HEK293T (cell line): Measurements from ENCODE around the gene AIMP1.

Source experiments
- CTCF ChIA-PET: fragments of 350-600 bp; formaldehyde crosslinking; extraction: SDS; loops from one replicate; lab custom pipeline; 2021; ENCODE audit warnings: antibody characterized with exemption, inconsistent platforms; lab: Yijun Ruan, JAX
- POLR2A ChIA-PET: fragments of 350-600 bp; formaldehyde crosslinking; extraction: SDS; loops from one replicate; lab custom pipeline; 2020; ENCODE audit warnings: antibody characterized with exemption, inconsistent platforms; lab: Yijun Ruan, JAX
- DNase-seq: peaks from one replicate; pipeline ENCODE4 v3.0.0; 2012; ENCODE audit warnings: mixed read lengths; ENCODE audit errors: extremely low spot score
- ARNT ChIP-seq: fragments of 450-650 bp; IDR thresholded peaks from 2 replicates; pipeline ENCODE4 v1.6.1; 2017; ENCODE audit warnings: mild to moderate bottlenecking
- BHLHE40 ChIP-seq: fragments of 450-650 bp; IDR thresholded peaks from 2 replicates; pipeline ENCODE4 v1.6.1; 2016; ENCODE audit warnings: mild to moderate bottlenecking, moderate library complexity, borderline replicate concordance
- CTBP1 ChIP-seq: fragments of 450-650 bp; IDR thresholded peaks from 2 replicates; pipeline ENCODE4 v1.6.1; 2016; ENCODE audit warnings: borderline replicate concordance
- ELF4 ChIP-seq: fragments of 450-650 bp; IDR thresholded peaks from 2 replicates; pipeline ENCODE4 v1.6.1; 2017; ENCODE audit warnings: antibody characterized with exemption
- FOXA1 ChIP-seq: fragments of 450-650 bp; IDR thresholded peaks from 2 replicates; pipeline ENCODE4 v1.6.1; 2016; ENCODE audit warnings: mild to moderate bottlenecking
- FOXK2 ChIP-seq: fragments of 450-650 bp; IDR thresholded peaks from 2 replicates; pipeline ENCODE4 v1.6.1; 2016; ENCODE audit warnings: mild to moderate bottlenecking
- FOXM1 ChIP-seq: fragments of 450-650 bp; IDR thresholded peaks from 2 replicates; pipeline ENCODE4 v1.6.1; 2017; ENCODE audit warnings: mild to moderate bottlenecking, borderline replicate concordance
- HDGF ChIP-seq: fragments of 450-650 bp; IDR thresholded peaks from 2 replicates; pipeline ENCODE4 v1.6.1; 2017; ENCODE audit warnings: antibody characterized with exemption, borderline replicate concordance
- L3MBTL2 ChIP-seq: fragments of 450-650 bp; conservative IDR thresholded peaks from 2 replicates; pipeline ENCODE4 v1.6.1; 2016; ENCODE audit warnings: mild to moderate bottlenecking
- LEF1 ChIP-seq: fragments of 450-650 bp; IDR thresholded peaks from 2 replicates; pipeline ENCODE4 v1.6.1; 2017; ENCODE audit warnings: mild to moderate bottlenecking, borderline replicate concordance
- NFRKB ChIP-seq: fragments of 450-650 bp; IDR thresholded peaks from 2 replicates; pipeline ENCODE4 v1.6.1; 2016; ENCODE audit warnings: mild to moderate bottlenecking, moderate library complexity
- SP1 ChIP-seq: fragments of 450-650 bp; IDR thresholded peaks from 2 replicates; pipeline ENCODE4 v1.6.1; 2017
- SUZ12 ChIP-seq: fragments of 450-650 bp; IDR thresholded peaks from 2 replicates; pipeline ENCODE4 v1.6.1; 2016; ENCODE audit warnings: mild to moderate bottlenecking
- TARDBP ChIP-seq: fragments of 450-650 bp; IDR thresholded peaks from 2 replicates; pipeline ENCODE4 v1.6.1; 2016
- ZNF384 ChIP-seq: fragments of 450-650 bp; IDR thresholded peaks from 2 replicates; pipeline ENCODE4 v1.6.1; 2016
- TF ChIP-seq, protein P1 (sequence below): fragments of 450-650 bp; IDR thresholded peaks from 2 replicates; pipeline ENCODE4 v1.6.1; 2016

Gene AIMP1

DNA sequence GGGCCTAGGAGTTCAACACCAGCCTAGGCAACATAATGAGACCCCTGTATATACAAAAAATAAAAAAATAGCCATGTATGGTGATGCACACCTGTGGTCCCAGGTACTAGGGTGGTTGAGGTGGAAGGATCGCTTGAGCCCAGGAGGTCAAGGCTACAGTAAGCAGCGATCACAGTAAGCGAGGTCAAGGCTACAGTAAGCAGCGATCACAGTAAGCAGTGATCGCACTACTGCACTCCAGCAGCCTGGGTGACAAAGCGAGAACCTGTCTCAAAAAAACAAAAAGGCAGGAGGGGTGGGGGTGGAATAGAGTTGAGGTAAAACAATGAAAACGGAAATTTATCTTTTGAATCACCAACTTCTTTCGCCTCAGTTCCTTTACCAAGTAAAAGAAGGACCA is 29.7 kb upstream of the AIMP1 start:
- POLR2A ChIA-PET: no interaction called here
- DNase-seq: no peak
- CTCF ChIA-PET: no interaction called here
- TF ChIP-seq CTBP1 (no peak), LEF1 (no peak), ZNF384 (no peak), FOXA1 (no peak), ELF4 (no peak), L3MBTL2 (no peak), NFRKB (no peak), ARNT (no peak), SP1 (no peak), BHLHE40 (no peak)
- TF ChIP-seq, protein P1, sequence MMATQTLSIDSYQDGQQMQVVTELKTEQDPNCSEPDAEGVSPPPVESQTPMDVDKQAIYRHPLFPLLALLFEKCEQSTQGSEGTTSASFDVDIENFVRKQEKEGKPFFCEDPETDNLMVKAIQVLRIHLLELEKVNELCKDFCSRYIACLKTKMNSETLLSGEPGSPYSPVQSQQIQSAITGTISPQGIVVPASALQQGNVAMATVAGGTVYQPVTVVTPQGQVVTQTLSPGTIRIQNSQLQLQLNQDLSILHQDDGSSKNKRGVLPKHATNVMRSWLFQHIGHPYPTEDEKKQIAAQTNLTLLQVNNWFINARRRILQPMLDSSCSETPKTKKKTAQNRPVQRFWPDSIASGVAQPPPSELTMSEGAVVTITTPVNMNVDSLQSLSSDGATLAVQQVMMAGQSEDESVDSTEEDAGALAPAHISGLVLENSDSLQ: no peak

DNA sequence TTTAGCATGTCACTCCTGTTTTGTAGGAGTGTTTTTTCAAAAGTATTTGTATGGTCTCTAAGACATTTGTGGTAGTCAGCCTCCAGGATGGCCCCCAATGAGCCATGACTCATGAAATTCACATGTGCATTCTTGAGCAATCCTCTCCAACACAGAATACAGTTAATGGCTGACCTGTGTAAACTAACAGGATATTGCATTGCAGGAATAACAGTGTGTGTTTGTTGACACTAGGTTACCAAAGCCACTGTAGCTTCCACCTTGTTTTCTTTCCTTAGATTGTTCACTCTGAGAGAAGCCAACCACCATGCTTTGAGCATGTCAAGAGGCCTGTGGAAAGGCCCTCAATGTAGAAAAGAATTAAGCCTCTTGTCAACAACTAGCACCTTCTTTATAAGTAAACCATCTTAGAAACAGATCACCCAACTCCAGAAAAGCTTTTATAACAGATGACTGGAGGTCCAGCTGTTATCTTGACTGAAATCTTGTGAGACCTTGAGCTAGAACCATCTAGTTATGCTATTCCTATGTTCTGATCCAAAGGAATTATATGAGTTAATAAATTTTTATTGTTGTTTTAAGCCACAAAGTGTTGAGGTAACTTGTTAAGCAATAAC is 28.9 kb upstream of the AIMP1 start:
- POLR2A ChIA-PET: no interaction called here
- peak; percentile 6 for DNase-seq
- CTCF ChIA-PET: no interaction called here
- TF ChIP-seq ZNF384 (no peak), SUZ12 (no peak), TARDBP (no peak), SP1 (no peak), FOXK2 (no peak), L3MBTL2 (no peak), NFRKB (no peak), FOXM1 (no peak), ELF4 (no peak), LEF1 (no peak)

DNA sequence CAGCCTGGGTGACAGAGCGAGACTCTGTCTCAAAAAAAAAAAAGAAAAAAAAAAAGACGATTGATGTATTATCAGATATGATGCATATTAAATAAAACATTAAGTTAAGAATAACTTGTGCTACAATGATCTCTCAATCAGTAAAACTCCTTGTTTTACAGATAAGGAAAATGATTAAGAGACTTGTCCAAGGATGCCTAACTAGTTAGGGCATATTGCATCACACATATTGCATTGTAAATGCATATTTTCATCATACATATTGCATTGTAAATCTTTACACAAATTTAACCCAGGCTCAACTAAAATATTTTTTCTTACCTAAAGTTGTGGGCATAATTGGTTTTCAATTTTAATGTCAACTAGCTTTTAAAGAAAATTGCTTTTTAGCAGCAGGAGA is 26.6 kb upstream of the AIMP1 start:
- no peak for TF ChIP-seq FOXA1
- TF ChIP-seq HDGF: no peak
- TF ChIP-seq, protein P1: no peak
- no peak for TF ChIP-seq NFRKB
- no peak for TF ChIP-seq FOXK2
- TF ChIP-seq L3MBTL2: no peak
- no peak for TF ChIP-seq CTBP1
- TF ChIP-seq LEF1: no peak
- TF ChIP-seq ELF4: no peak
- TF ChIP-seq SUZ12: no peak
- POLR2A ChIA-PET: no interaction called here
- DNase-seq: no peak
- CTCF ChIA-PET: no interaction called here

DNA sequence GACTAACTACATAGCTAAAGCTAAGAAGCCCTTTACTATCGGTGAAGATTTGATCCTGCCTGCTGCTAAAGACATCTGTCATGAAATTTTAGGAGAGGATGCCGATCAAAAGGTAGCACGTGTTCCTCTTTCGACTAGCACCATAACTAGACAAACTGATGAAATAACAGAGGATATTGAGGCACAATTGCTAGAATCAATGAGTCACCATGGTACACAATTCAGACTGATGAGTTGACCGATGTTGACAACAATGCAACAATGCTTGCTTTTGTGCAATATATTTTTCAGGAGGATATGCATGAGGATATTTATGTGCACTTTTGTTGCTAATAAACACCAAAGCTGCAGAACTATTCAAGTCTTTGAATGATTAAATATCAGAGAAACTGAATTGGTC is 24.7 kb upstream of the AIMP1 start:
- no peak for DNase-seq
- POLR2A ChIA-PET: no interaction called here
- CTCF ChIA-PET: interaction anchor here (0.6 kb wide), 1 partner anchor 757 kb away, joined by 5 read pairs; no protein-coding TSS in a partner anchor
- TF ChIP-seq ELF4 (no peak), L3MBTL2 (no peak), TARDBP (no peak), FOXM1 (no peak), SUZ12 (no peak), NFRKB (no peak), SP1 (no peak)
- TF ChIP-seq, protein P1: no peak

DNA sequence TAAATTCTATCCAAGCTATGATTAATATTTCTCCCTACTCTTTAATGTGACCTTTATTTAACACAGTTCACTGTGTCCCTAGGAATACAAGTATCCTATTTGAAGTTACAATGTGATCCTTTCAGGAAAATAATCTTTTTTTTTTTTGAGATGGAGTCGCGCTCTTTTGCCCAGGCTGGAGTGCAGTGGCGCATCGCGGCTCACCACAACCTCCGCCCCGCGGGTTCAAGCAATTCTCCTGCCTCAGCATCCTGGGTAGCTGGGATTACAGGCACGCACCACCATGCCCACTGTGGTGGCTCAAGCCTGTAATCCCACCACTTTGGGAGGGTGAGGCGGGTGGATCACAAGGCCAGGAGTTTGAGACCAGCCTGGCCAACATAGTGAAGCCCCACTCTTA is 22.3 kb upstream of the AIMP1 start:
- no peak for DNase-seq
- no peak for TF ChIP-seq BHLHE40
- no peak for TF ChIP-seq NFRKB
- TF ChIP-seq L3MBTL2: no peak
- no peak for TF ChIP-seq FOXM1
- TF ChIP-seq SP1: no peak
- no peak for TF ChIP-seq FOXK2
- no peak for TF ChIP-seq LEF1
- ChIA-PET CTCF (no interaction called here), POLR2A (no interaction called here)

DNA sequence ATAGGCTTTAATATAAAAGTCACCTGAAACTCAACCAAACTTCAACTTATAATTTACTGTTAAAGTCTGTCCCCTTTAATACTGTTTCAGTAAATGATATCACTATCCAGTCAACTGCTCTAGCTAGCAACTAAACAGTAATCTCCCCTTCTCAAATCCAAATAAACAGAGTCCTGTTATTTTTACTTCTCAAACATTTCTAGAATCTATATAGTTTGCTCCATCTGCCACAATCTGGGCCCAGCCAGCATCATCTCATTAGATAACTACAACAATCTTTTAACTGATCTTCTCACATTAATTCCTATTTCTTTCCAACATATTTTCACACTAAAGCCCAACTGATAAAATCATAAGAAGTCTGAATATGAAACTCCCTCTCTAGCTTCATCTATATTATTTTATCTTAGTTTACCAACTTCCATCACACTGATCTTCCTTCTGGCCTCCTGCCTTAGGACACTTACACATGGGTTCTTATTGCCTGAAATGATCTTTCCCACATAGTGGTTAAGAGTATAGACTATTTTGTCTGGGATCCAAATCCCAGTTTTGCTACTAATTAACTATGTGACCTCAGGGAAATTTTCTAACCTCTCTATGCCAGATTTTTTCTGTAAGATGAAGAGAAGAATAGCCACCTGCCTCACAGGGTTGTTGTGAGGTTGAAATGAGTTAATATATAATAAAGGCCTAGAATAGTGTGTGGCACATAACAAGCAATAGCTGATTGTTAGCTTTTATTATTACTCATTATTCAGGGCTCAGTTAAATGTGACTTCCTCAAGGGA is 18.9 kb upstream of the AIMP1 start:
- DNase-seq: no peak
- no peak for TF ChIP-seq ARNT
- no peak for TF ChIP-seq SP1
- TF ChIP-seq FOXA1: no peak
- TF ChIP-seq SUZ12: no peak
- TF ChIP-seq FOXM1: no peak
- no peak for TF ChIP-seq ZNF384
- POLR2A ChIA-PET: no interaction called here
- CTCF ChIA-PET: no interaction called here

DNA sequence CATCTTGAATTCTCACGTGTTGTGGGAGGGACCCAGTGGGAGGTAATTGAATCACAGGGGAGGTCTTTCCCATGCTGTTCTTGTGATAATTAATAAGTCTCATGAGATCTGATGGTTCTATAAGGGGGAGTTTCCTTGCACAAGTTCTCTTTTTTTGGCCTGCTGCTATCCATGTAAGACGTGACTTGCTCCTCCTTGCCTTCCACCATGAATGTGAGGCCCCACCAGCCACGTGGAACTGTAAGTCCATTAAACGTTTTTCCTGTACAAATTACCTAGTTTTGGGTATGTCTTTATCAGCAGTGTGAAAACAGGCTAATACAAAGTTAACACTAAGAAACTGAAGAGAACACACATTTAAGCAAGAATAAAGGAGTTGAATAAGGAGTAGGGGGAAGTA is 16.4 kb upstream of the AIMP1 start:
- no peak for DNase-seq
- ChIA-PET POLR2A (no interaction called here), CTCF (no interaction called here)
- TF ChIP-seq L3MBTL2 (no peak), FOXA1 (no peak), HDGF (no peak), LEF1 (no peak), ARNT (no peak), ZNF384 (no peak), FOXM1 (no peak), NFRKB (no peak), TARDBP (no peak), ELF4 (no peak), BHLHE40 (no peak), CTBP1 (no peak), SUZ12 (no peak), FOXK2 (no peak)
- TF ChIP-seq, protein P1: no peak
